ENCODE measurements around the gene OR13J1. TPM values are rescaled to one million over a fixed set of nuclear protein-coding genes. Genes with fewer than 3 reads are reported as not detected.

OR13J1 gene
- polyA plus RNA-seq, 2 donors, result not detected

DNA sequence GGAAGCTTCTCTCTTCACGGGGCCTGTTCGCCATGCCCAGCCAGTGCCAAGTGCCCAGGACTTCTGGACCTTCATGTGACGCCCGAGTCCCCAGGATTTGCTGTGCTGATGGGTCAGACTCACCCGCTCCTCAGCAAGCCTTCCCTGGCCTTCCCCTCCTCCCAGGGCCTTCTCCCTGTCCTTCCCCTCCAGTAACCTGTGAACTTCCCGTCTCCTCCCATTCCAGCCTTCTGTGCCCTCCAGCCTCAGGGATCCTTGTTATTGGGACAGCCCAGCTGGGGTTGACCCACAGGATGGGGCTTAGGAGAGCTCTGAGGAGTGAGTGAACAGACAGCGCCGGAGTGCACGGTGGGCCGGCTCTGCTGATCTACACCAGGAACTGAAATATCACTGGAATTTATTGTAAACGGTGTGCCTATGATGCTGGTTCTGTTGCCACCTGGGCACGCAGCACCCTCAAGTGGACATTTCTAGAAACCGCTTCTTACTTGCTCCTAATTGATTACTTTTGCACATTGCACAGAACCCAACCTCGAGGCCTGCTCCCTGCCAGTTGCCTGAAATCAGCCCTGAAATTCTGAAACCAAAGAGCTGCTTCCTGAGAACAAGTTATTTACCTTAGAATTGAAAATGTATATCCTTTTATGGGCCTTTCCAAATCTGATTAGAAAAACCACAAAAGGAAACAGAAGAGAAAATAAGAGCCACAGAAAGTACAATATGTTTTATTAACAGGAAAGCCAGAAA, 40.6 kb upstream of the OR13J1 start:
- Histone ChIP-seq H3K27me3 (ENCODE audit: control insufficient read depth in 1 of 2, insufficient read depth in 2 of 2, low read length in 2 of 2) (no peaks in the 10 kb centered on the region), H3K4me1 (ENCODE audit: control insufficient read depth in 2 of 2, insufficient read depth in 2 of 2, low read length in 1 of 2) (peaks cover 11 to 25% of the 10 kb centered on the region in 2 donors), H3K9me3 (ENCODE audit: control insufficient read depth in 2 of 2, insufficient read depth in 1 of 2, low read depth in 1 of 2, low read length in 1 of 2) (no peaks in the 10 kb centered on the region), H3K27ac (ENCODE audit: low read depth in 2 of 2, low read length in 1 of 2) (peak overlapping the region; percentile 16 to 54), H3K36me3 (ENCODE audit: control insufficient read depth in 2 of 2, insufficient read depth in 2 of 2, low read length in 1 of 2) (no peaks in the 10 kb centered on the region), H3K4me3 (ENCODE audit: low read depth in 1 of 2, low read length in 2 of 2) (no peak overlapping the region)
- WGBS, 2 donors, result 59 to 73% methylated on average over 14 of the region's 14 CpGs

DNA sequence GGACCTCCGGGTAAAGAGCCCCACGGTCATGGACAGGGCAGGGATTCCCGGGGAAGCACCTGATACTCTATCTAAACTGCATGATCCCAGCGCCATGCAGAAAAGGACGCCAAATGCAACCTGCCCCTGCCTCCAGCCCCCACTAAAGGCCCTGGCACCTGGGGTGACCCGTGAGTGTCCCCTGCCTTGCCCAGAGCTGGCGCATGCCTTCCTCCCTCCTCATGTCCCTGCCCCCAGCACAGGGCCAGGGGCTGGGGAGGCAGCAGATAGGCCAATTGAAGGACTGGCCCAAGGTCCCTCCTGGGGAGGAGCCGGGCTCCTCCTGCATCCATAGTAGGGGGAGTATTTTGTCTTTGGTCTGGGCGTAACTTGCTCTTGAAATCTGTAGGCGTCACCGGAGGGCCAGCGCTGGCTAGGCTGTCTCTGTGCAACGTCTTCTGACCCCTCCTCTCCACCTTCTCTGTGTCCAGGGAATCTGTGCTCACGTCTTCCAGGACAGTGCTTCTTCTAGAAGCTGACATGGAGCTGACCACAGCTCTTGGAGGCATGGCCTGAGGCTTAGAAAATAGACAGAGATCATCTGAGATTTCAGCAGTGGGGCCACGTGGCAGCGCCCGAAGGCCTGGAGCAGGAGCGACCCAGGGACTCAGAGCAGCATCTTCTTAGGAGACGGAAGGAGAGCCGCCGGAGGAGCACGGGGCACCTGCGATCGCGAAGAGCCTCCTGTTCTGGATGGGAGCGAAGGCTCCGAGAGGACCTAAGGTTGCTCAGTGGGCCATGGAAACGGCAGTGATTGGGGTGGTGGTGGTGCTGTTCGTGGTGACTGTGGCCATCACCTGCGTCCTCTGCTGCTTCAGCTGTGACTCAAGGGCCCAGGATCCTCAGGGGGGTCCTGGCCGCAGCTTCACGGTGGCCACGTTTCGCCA, 39.7 kb upstream of the OR13J1 start:
- H3K27ac ChIP-seq (ENCODE audit: low read depth in 2 of 2, low read length in 1 of 2), result peak overlapping the region; percentile 87 to 93
- 92 to 93% methylated on average over 34 of the region's 34 CpGs for WGBS, 2 donors
- H3K4me1 ChIP-seq (ENCODE audit: control insufficient read depth in 2 of 2, insufficient read depth in 2 of 2, low read length in 1 of 2), result peaks cover 11 to 28% of the 10 kb centered on the region in 2 donors
- no peak overlapping the region for H3K4me3 ChIP-seq (ENCODE audit: low read depth in 1 of 2, low read length in 2 of 2)
- H3K9me3 ChIP-seq (ENCODE audit: control insufficient read depth in 2 of 2, insufficient read depth in 1 of 2, low read depth in 1 of 2, low read length in 1 of 2), result no peaks in the 10 kb centered on the region
- H3K27me3 ChIP-seq (ENCODE audit: control insufficient read depth in 1 of 2, insufficient read depth in 2 of 2, low read length in 2 of 2), result no peaks in the 10 kb centered on the region
- no peaks in the 10 kb centered on the region for H3K36me3 ChIP-seq (ENCODE audit: control insufficient read depth in 2 of 2, insufficient read depth in 2 of 2, low read length in 1 of 2)

DNA sequence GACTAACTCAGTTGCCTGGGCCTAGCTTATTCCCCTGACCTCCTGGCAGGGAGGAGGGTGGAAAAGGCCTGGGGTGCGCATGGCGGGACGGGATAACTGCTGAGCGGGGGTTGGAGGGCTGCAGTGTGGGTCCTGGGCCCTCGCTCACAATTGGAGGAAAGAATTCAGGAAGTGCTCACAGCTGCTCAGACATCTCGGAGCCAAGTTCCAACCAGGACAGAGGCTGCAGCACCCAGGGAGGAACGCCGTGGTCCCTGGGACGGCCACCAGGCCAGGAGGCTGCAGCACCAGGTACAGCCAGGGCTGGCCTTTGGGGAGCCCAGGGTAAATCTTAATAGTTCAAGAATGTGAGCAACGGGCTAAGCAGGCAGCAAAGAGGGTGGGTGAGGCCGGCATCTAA, 39.1 kb upstream of the OR13J1 start, which contains the start of gene SPAAR:
SPAAR (plus strand) TSS at position 217 of the 400 bp plus-strand sequence. CDS start 974 bp downstream, outside the sequence.
- no peak within 1 kb of the TSS for H3K4me3 ChIP-seq (ENCODE audit: low read depth in 1 of 2, low read length in 2 of 2)
- H3K36me3 ChIP-seq (ENCODE audit: control insufficient read depth in 2 of 2, insufficient read depth in 2 of 2, low read length in 1 of 2), result no peaks in the 10 kb centered on the region
- H3K27me3 ChIP-seq (ENCODE audit: control insufficient read depth in 1 of 2, insufficient read depth in 2 of 2, low read length in 2 of 2), result no peaks in the 10 kb centered on the region
- 79 to 84% methylated on average over 11 of the region's 11 CpGs for WGBS, 2 donors
- H3K4me1 ChIP-seq (ENCODE audit: control insufficient read depth in 2 of 2, insufficient read depth in 2 of 2, low read length in 1 of 2), result peaks cover 11 to 30% of the 10 kb centered on the region in 2 donors
- H3K9me3 ChIP-seq (ENCODE audit: control insufficient read depth in 2 of 2, insufficient read depth in 1 of 2, low read depth in 1 of 2, low read length in 1 of 2), result no peaks in the 10 kb centered on the region
- peak within 1 kb of the TSS; percentile 87 to 93 for H3K27ac ChIP-seq (ENCODE audit: low read depth in 2 of 2, low read length in 1 of 2)

DNA sequence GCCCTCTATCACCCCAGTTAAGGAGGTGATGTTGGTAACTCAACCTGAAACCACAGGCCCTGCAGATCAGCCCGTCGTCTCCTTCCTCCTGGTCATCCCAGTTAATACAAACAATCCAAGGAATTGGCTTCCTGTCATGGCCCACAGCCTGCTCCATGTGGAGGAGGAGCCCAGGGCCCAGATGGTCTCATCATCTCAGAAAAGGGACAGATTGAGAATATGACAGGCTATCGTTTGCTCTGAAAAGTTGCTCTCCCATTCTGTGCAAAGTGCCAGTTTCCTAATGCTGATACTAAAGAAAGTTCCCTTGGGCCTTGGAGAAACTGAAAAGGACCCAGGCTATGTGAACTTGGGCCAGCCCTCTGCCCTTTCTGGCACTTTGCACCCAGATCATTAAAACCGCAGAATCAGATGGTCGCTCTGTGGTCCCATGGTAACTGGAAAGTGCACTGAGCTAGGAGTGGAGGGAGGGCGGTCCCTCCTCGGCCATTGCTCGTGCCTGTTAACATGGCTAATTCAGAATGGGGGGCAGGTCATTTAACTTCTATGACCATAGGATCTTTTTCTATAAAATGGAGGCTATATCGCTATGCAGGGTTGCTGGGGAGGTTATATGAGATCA, 38.4 kb upstream of the OR13J1 start:
- Histone ChIP-seq H3K9me3 (ENCODE audit: control insufficient read depth in 2 of 2, insufficient read depth in 1 of 2, low read depth in 1 of 2, low read length in 1 of 2) (no peaks in the 10 kb centered on the region), H3K27me3 (ENCODE audit: control insufficient read depth in 1 of 2, insufficient read depth in 2 of 2, low read length in 2 of 2) (no peaks in the 10 kb centered on the region), H3K36me3 (ENCODE audit: control insufficient read depth in 2 of 2, insufficient read depth in 2 of 2, low read length in 1 of 2) (no peaks in the 10 kb centered on the region), H3K4me1 (ENCODE audit: control insufficient read depth in 2 of 2, insufficient read depth in 2 of 2, low read length in 1 of 2) (peaks cover 11 to 30% of the 10 kb centered on the region in 2 donors), H3K27ac (ENCODE audit: low read depth in 2 of 2, low read length in 1 of 2) (peak overlapping the region; percentile 87 to 93), H3K4me3 (ENCODE audit: low read depth in 1 of 2, low read length in 2 of 2) (no peak overlapping the region)
- WGBS, 2 donors, result 64 to 65% methylated on average over 9 of the region's 9 CpGs

- peaks cover 11 to 30% of the 10 kb centered on the region in 2 donors for H3K4me1 ChIP-seq (ENCODE audit: control insufficient read depth in 2 of 2, insufficient read depth in 2 of 2, low read length in 1 of 2)
- H3K4me3 ChIP-seq (ENCODE audit: low read depth in 1 of 2, low read length in 2 of 2), result no peak overlapping the region
- no peaks in the 10 kb centered on the region for H3K36me3 ChIP-seq (ENCODE audit: control insufficient read depth in 2 of 2, insufficient read depth in 2 of 2, low read length in 1 of 2)
- H3K27me3 ChIP-seq (ENCODE audit: control insufficient read depth in 1 of 2, insufficient read depth in 2 of 2, low read length in 2 of 2), result no peaks in the 10 kb centered on the region
- WGBS, 2 donors, result 41 to 48% methylated on average over 13 of the region's 13 CpGs
- H3K27ac ChIP-seq (ENCODE audit: low read depth in 2 of 2, low read length in 1 of 2), result peak overlapping the region; percentile 87 to 93
- H3K9me3 ChIP-seq (ENCODE audit: control insufficient read depth in 2 of 2, insufficient read depth in 1 of 2, low read depth in 1 of 2, low read length in 1 of 2), result no peaks in the 10 kb centered on the region
Observed at GRCh38 chr9:35907711-35908503, 37.7 kb upstream of the OR13J1 start.

DNA sequence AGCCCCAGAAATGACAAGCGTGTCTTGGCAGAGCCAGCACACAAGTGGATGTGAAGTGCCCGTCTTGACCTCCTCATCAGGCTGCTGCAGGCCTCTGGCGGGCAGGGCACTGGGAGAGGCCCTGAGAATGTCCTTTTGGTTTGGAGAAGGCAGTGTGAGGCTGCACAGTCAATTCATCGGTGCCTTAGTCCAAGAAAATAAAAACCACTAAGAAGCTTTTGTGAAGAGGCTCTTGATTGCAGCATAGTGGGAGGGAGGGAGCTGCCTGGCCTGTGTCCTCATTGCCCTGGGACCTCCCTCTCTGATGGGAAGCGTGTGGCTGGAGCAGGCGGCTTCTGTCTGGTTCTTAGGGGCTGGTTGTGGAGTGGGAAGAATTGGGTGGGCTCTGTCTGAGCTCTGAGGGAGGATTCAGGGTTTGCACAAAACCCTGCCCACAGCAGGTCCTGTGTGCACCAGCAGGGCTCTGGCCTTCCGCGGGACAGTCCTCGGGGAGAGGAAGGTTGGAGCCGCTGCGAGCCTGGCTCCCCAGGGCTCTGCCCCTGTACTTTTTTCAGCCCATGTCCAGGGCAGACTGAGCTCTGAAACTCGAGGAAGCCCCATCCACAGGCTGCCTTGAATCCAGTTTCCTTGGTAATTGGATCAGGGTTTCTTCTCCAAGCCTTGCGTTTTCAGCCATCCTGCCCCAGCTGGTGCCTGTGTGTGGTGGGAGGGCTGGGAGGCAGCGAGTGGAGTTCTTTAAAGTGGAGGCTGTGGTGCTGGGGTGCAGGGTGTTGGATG, 36.9 kb upstream of the OR13J1 start:
- 58 to 59% methylated on average over 13 to 14 of the region's 14 CpGs for WGBS, 2 donors
- H3K27ac ChIP-seq (ENCODE audit: low read depth in 2 of 2, low read length in 1 of 2), result peak overlapping the region; percentile 87 to 93
- no peaks in the 10 kb centered on the region for H3K27me3 ChIP-seq (ENCODE audit: control insufficient read depth in 1 of 2, insufficient read depth in 2 of 2, low read length in 2 of 2)
- no peaks in the 10 kb centered on the region for H3K36me3 ChIP-seq (ENCODE audit: control insufficient read depth in 2 of 2, insufficient read depth in 2 of 2, low read length in 1 of 2)
- no peak overlapping the region for H3K4me3 ChIP-seq (ENCODE audit: low read depth in 1 of 2, low read length in 2 of 2)
- H3K4me1 ChIP-seq (ENCODE audit: control insufficient read depth in 2 of 2, insufficient read depth in 2 of 2, low read length in 1 of 2), result peaks cover 11 to 30% of the 10 kb centered on the region in 2 donors
- no peaks in the 10 kb centered on the region for H3K9me3 ChIP-seq (ENCODE audit: control insufficient read depth in 2 of 2, insufficient read depth in 1 of 2, low read depth in 1 of 2, low read length in 1 of 2)

- peak within 1 kb of the TSS in 1 of 2 donors; percentile 1 for H3K4me3 ChIP-seq (ENCODE audit: low read depth in 1 of 2, low read length in 2 of 2)
- H3K27me3 ChIP-seq (ENCODE audit: control insufficient read depth in 1 of 2, insufficient read depth in 2 of 2, low read length in 2 of 2), result no peaks in the 10 kb centered on the region
- H3K4me1 ChIP-seq (ENCODE audit: control insufficient read depth in 2 of 2, insufficient read depth in 2 of 2, low read length in 1 of 2), result peaks cover 11 to 30% of the 10 kb centered on the region in 2 donors
- no peaks in the 10 kb centered on the region for H3K36me3 ChIP-seq (ENCODE audit: control insufficient read depth in 2 of 2, insufficient read depth in 2 of 2, low read length in 1 of 2)
- no peaks in the 10 kb centered on the region for H3K9me3 ChIP-seq (ENCODE audit: control insufficient read depth in 2 of 2, insufficient read depth in 1 of 2, low read depth in 1 of 2, low read length in 1 of 2)
- peak within 1 kb of the TSS; percentile 87 to 93 for H3K27ac ChIP-seq (ENCODE audit: low read depth in 2 of 2, low read length in 1 of 2)
- 46 to 55% methylated on average over 25 to 29 of the region's 30 CpGs for WGBS, 2 donors
Observed at GRCh38 chr9:35905912-35906679, 35.9 kb upstream of the OR13J1 start, which contains the start of gene HRCT1. Gene HRCT1, plus strand, starts transcription at chr9:35906202. Its CDS starts 86 bp downstream, at chr9:35906288.

All from esophagus (tissue), 2 donors.